ENCODE measurements around the gene CCDC18. TPM values are rescaled to one million over a fixed set of nuclear protein-coding genes. Genes with fewer than 3 reads are reported as not detected.

The CCDC18 gene
- total RNA-seq, 2 donors from 2014 or later = 13.8 to 23.8 TPM

DNA sequence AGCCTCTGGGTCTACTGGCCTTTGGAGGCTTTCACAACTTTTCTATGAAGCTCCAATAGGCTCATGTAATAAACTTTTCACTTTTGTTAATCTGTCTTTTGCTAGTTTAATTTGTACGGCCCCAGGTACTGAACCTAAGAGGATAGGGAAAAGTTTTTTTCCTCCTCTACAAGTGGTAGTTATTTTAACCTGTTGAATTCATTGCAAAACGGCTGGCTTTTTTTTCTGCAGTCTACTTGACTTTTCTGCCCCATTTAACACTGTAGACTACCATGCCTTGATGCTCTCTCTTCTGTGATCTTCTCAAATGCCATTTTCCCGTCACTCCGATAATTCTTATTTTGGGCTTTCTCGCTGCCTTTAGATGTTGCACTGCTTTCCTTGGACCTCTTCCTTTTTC lies 121.6 kb downstream of the CCDC18 start:
- peaks cover 6% of the 10 kb centered on the region for H3K4me1 Mint-ChIP-seq
- peaks cover 6% of the 10 kb centered on the region for H3K36me3 Mint-ChIP-seq (ENCODE audit: low read depth)
- H3K27ac Mint-ChIP-seq = no peak overlapping the region
- TF ChIP-seq, protein P1, sequence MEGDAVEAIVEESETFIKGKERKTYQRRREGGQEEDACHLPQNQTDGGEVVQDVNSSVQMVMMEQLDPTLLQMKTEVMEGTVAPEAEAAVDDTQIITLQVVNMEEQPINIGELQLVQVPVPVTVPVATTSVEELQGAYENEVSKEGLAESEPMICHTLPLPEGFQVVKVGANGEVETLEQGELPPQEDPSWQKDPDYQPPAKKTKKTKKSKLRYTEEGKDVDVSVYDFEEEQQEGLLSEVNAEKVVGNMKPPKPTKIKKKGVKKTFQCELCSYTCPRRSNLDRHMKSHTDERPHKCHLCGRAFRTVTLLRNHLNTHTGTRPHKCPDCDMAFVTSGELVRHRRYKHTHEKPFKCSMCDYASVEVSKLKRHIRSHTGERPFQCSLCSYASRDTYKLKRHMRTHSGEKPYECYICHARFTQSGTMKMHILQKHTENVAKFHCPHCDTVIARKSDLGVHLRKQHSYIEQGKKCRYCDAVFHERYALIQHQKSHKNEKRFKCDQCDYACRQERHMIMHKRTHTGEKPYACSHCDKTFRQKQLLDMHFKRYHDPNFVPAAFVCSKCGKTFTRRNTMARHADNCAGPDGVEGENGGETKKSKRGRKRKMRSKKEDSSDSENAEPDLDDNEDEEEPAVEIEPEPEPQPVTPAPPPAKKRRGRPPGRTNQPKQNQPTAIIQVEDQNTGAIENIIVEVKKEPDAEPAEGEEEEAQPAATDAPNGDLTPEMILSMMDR (conservative IDR thresholded peaks at IDR 0.05) = no peak
- H3K27me3 Mint-ChIP-seq (ENCODE audit: insufficient read depth) = no peaks in the 10 kb centered on the region
- peaks cover 2% of the 10 kb centered on the region for H3K9me3 Mint-ChIP-seq
- Histone ChIP-seq H3K36me3 (ENCODE audit: control insufficient read depth, insufficient read depth, low read length) (no peaks in the 10 kb centered on the region), H3K27me3 (ENCODE audit: control insufficient read depth, insufficient read depth, low read length, poor library complexity, severe bottlenecking) (no peaks in the 10 kb centered on the region), H3K9me3 (ENCODE audit: control insufficient read depth, low read length) (no peaks in the 10 kb centered on the region), H3K4me3 (ENCODE audit: low read length) (no peak overlapping the region), H3K9ac (ENCODE audit: extremely low read depth, low read length, poor library complexity, severe bottlenecking) (no peak overlapping the region), H3K27ac (ENCODE audit: low read depth, low read length) (no peak overlapping the region), H3K4me1 (ENCODE audit: control insufficient read depth, insufficient read depth, low read length) (no peaks in the 10 kb centered on the region)
- no peak overlapping the region for H3K4me3 Mint-ChIP-seq
- DNase-seq = no peak
- WGBS, 2 experiments (ENCODE audit: insufficient coverage in 1 of 2, insufficient read length in 1 of 2) = 91 to 92% methylated on average over 4 to 5 of the region's 5 CpGs

DNA sequence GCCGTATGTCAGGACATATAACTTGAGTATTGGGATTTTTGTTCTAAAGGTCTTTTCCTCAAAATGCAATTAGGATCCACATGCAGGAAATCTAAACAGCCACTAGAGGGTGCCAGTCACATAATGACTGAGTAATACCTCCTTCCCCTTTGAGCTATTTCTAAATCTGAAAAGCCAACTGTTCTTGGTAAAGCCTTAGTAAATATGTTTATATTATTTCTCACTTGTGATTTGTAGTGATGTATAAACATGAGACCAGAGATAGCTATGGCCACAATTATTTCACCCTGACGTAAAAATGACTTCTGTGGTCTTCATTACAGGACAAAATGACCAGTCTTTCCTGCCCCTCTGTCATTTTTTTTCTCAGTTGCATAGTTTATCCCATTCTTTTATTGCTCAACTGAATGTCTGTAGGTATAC lies 124.2 kb downstream of the CCDC18 start:
- Mint-ChIP-seq H3K9me3 (no peaks in the 10 kb centered on the region), H3K4me1 (peaks cover 6% of the 10 kb centered on the region), H3K36me3 (ENCODE audit: low read depth) (no peaks in the 10 kb centered on the region), H3K27ac (no peak overlapping the region), H3K4me3 (no peak overlapping the region), H3K27me3 (ENCODE audit: insufficient read depth) (no peaks in the 10 kb centered on the region)
- Histone ChIP-seq H3K4me3 (ENCODE audit: low read length) (no peak overlapping the region), H3K9ac (ENCODE audit: extremely low read depth, low read length, poor library complexity, severe bottlenecking) (no peak overlapping the region), H3K9me3 (ENCODE audit: control insufficient read depth, low read length) (no peaks in the 10 kb centered on the region), H3K36me3 (ENCODE audit: control insufficient read depth, insufficient read depth, low read length) (no peaks in the 10 kb centered on the region), H3K27ac (ENCODE audit: low read depth, low read length) (no peak overlapping the region), H3K4me1 (ENCODE audit: control insufficient read depth, insufficient read depth, low read length) (no peaks in the 10 kb centered on the region), H3K27me3 (ENCODE audit: control insufficient read depth, insufficient read depth, low read length, poor library complexity, severe bottlenecking) (no peaks in the 10 kb centered on the region)
- 23 to 88% methylated on average over 1 to 2 of the region's 2 CpGs for WGBS, 2 experiments (ENCODE audit: insufficient coverage in 1 of 2, insufficient read length in 1 of 2)
- TF ChIP-seq, protein P1 (conservative IDR thresholded peaks at IDR 0.05) = peak; percentile 93
- no peak for DNase-seq

DNA sequence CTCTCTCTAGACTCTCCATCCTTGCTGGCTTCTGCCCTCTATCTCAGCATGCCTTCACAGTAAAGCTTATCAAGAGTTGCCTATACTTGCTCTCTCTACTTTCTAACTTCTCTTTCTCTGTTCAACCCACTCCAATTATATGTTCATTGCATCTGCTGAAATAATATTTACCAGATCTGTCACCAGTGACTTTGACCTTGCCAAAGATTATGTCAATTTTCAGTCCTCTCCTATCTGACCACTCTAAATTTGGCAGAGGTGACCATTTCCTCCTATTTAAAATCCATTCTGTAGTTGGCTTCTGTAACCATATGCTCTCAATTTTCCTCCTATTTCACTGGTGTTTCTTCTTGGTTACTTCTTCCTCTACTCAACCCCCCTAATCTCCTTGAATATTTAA lies 126.4 kb downstream of the CCDC18 start:
- Histone ChIP-seq H3K9me3 (ENCODE audit: control insufficient read depth, low read length) (no peaks in the 10 kb centered on the region), H3K4me3 (ENCODE audit: low read length) (no peak overlapping the region), H3K36me3 (ENCODE audit: control insufficient read depth, insufficient read depth, low read length) (no peaks in the 10 kb centered on the region), H3K27me3 (ENCODE audit: control insufficient read depth, insufficient read depth, low read length, poor library complexity, severe bottlenecking) (no peaks in the 10 kb centered on the region), H3K9ac (ENCODE audit: extremely low read depth, low read length, poor library complexity, severe bottlenecking) (no peak overlapping the region), H3K4me1 (ENCODE audit: control insufficient read depth, insufficient read depth, low read length) (no peaks in the 10 kb centered on the region), H3K27ac (ENCODE audit: low read depth, low read length) (no peak overlapping the region)
- Mint-ChIP-seq H3K4me3 (no peak overlapping the region), H3K27me3 (ENCODE audit: insufficient read depth) (no peaks in the 10 kb centered on the region), H3K36me3 (ENCODE audit: low read depth) (peaks cover 4% of the 10 kb centered on the region), H3K27ac (no peak overlapping the region), H3K9me3 (no peaks in the 10 kb centered on the region), H3K4me1 (peaks cover 6% of the 10 kb centered on the region)
- TF ChIP-seq, protein P1 (conservative IDR thresholded peaks at IDR 0.05) = no peak
- no peak for DNase-seq
